ENCODE results near the gene PPFIA1. TPM values are rescaled to one million over a fixed set of nuclear protein-coding genes. Genes with fewer than 3 reads are reported as not detected.

The PPFIA1 gene
- total and polyA plus RNA-seq, 2 of the 8 experiments (the other 6 are each of a cell fraction or from before 2014, with no cell fraction given), result 44.3 to 73.5 TPM

DNA sequence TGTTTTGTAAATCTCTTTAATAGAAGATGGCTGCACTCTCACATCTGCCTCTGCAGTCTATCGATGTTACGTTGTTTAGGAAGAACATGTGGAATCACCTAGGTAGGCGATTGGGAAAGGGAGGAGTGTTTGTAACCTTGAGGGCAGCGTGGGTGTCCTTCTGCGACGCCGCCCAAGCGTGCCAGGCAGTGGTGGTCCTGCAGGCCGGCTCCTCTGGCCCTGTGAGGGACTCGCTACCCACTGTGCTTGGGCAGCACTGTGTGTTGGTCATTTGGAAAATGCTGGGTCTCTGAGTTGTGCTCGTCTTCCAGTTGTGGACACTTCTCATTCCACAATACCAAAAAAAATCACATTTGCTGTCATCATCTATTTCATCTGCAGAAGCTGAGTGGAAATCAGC lies 156.9 kb downstream of the PPFIA1 start:
- Histone ChIP-seq H3K4me2 (ENCODE audit: insufficient read depth in 1 of 2, low read depth in 2 of 2, low read length in 2 of 2) (no peak overlapping the region), H2BK120ac (replicated peaks; ENCODE audit: low read depth, low read length) (no peak overlapping the region), H2AFZ (ENCODE audit: low read length) (no peak overlapping the region), H2BK15ac (ENCODE audit: low read length) (no peak overlapping the region), H3K4ac (replicated peaks; ENCODE audit: insufficient read length, low read depth, low read length) (no peak overlapping the region), H3K4me3 (ENCODE audit: extremely low read depth in 1 of 4, insufficient read depth in 2 of 4, low read depth in 3 of 4, low read length in 4 of 4) (no peak overlapping the region), H3K27me3 (replicated peaks in 1 of 4; ENCODE audit: control insufficient read depth in 3 of 4, extremely low read depth in 1 of 4, insufficient read depth in 3 of 4, low read length in 3 of 4) (no peaks in the 10 kb centered on the region), H3K14ac (ENCODE audit: insufficient read length) (no peak overlapping the region), H3K9ac (replicated peaks in 1 of 4; ENCODE audit: extremely low read depth in 1 of 4, low read depth in 3 of 4, low read length in 3 of 4) (no peak overlapping the region), H4K91ac (replicated peaks; ENCODE audit: insufficient read length, low read length) (no peak overlapping the region), H2BK12ac (ENCODE audit: low read depth, low read length) (no peak overlapping the region), H4K8ac (ENCODE audit: extremely low read depth, insufficient read depth, low read length) (no peak overlapping the region), H3K23me2 (ENCODE audit: low read depth, low read length) (no peaks in the 10 kb centered on the region), H3K79me2 (ENCODE audit: control insufficient read depth in 1 of 2, insufficient read depth in 2 of 2, low read length in 2 of 2) (no peaks in the 10 kb centered on the region; a peak in 1 of 4 replicates), H3K23ac (ENCODE audit: insufficient read length) (no peak overlapping the region), H3K36me3 (ENCODE audit: control insufficient read depth in 2 of 4, insufficient read depth in 4 of 4, low read length in 3 of 4) (peaks cover 10 to 76% (median 69%) of the 10 kb centered on the region in 4 experiments), H2BK20ac (ENCODE audit: low read length) (no peak overlapping the region), H3K18ac (ENCODE audit: extremely low read depth, low read length) (no peak overlapping the region), H3K27ac (ENCODE audit: low read depth, low read length) (no peak overlapping the region), H2BK5ac (ENCODE audit: low read depth, low read length) (no peak overlapping the region), H3K4me1 (replicated peaks in 1 of 4; ENCODE audit: control insufficient read depth in 3 of 4, insufficient read depth in 4 of 4, low read length in 3 of 4) (peaks cover 0 to 10% (median 5%) of the 10 kb centered on the region in 4 experiments; a peak in 3 of 7 replicates), H3K56ac (replicated peaks; ENCODE audit: insufficient read length, low read depth, low read length) (no peak overlapping the region), H4K5ac (ENCODE audit: insufficient read length, low read depth, low read length) (no peak overlapping the region), H3K79me1 (ENCODE audit: low read depth, low read length) (peaks cover 2% of the 10 kb centered on the region), H4K20me1 (replicated peaks in 1 of 2; ENCODE audit: control insufficient read depth in 1 of 2, insufficient read depth in 2 of 2, low read length in 2 of 2) (peaks cover 22 to 39% of the 10 kb centered on the region in 2 experiments), H3K9me3 (ENCODE audit: insufficient read depth in 2 of 2, low read depth in 1 of 2, low read length in 1 of 2) (no peaks in the 10 kb centered on the region), H2AK5ac (ENCODE audit: low read depth, low read length) (no peak overlapping the region)
- FAIRE-seq, result no peak
- POLR2A ChIA-PET (ENCODE audit: partially characterized antibody), result no interaction called here
- CTCF ChIA-PET (ENCODE audit: partially characterized antibody), result interaction anchor here (0.7 to 0.9 kb wide), 2 partner anchors 12 to 129 kb away, joined by 3 read pairs; no protein-coding TSS in a partner anchor
- TF ChIP-seq SAP30 (IDR thresholded peaks at IDR 0.05; ENCODE audit: insufficient read depth, insufficient replicate concordance, low read length) (no peak), TAF7 (optimal IDR thresholded peaks at IDR 0.05; ENCODE audit: borderline replicate concordance, low read depth, low read length) (no peak)
- WGBS, 2 experiments (ENCODE audit: extremely low coverage in 1 of 2, insufficient coverage in 1 of 2, insufficient read length in 1 of 2, insufficient replicate concordance in 2 of 2, low coverage in 1 of 2, low lambda C conversion rate in 2 of 2, missing lambda C conversion rate in 1 of 2), result 96% methylated on average over 11 of the region's 11 CpGs; no CpG with 5 or more reads in 1 of the 2 experiments
- no peak for DNase-seq (ENCODE audit: low read depth in 1 of 2, low spot score in 2 of 2)

Measured in H1 (cell line).